GM19238 (cell line): ENCODE measurements around the gene CST5.
"Not testable (repeated sequence)": the region's sequence is repeated elsewhere in the genome, so short reads cannot be mapped to it uniquely, and the experiment has no call there.

Experiments
- DNase-seq: peaks from one replicate; pipeline ENCODE4 v3.0.0; 2011; ENCODE audit warnings: low spot score; ENCODE audit not compliant: insufficient read length

The CST5 gene

GRCh38 chr20:23879328-23879798 is at the start of gene CST5:
Gene CST5, minus strand, starts transcription at chr20:23879748. Its CDS starts 72 bp downstream, at chr20:23879676.
- no peak for DNase-seq

GRCh38 chr20:23928788-23929187 is 49.2 kb upstream of the CST5 start:
- DNase-seq = no peak

- no peak for DNase-seq
Measured at GRCh38 chr20:23928353-23928752, 48.8 kb upstream of the CST5 start.

- no peak for DNase-seq
Measured at GRCh38 chr20:23926944-23927872, 47.7 kb upstream of the CST5 start.

GRCh38 chr20:23926526-23926880 is 47.0 kb upstream of the CST5 start:
- no peak for DNase-seq

GRCh38 chr20:23925789-23926525 is 46.4 kb upstream of the CST5 start:
- no peak for DNase-seq

- DNase-seq = no peak
Measured at GRCh38 chr20:23924751-23925150, 45.2 kb upstream of the CST5 start.

- DNase-seq = no peak
Measured at GRCh38 chr20:23923891-23924435, 44.4 kb upstream of the CST5 start.

- no peak for DNase-seq
Measured at GRCh38 chr20:23923311-23923710, 43.8 kb upstream of the CST5 start.

GRCh38 chr20:23920408-23921325 is 41.1 kb upstream of the CST5 start:
- DNase-seq = no peak

- no peak for DNase-seq
Measured at GRCh38 chr20:23918896-23919295, 39.3 kb upstream of the CST5 start.

GRCh38 chr20:23918101-23918862 is 38.7 kb upstream of the CST5 start:
- DNase-seq = no peak

GRCh38 chr20:23917024-23917725 is 37.6 kb upstream of the CST5 start:
- no peak for DNase-seq

GRCh38 chr20:23915844-23916243 is 36.3 kb upstream of the CST5 start:
- no peak for DNase-seq

GRCh38 chr20:23914469-23914868 is 34.9 kb upstream of the CST5 start:
- not testable (repeated sequence) for DNase-seq

- no peak for DNase-seq
Measured at GRCh38 chr20:23910210-23910609, 30.7 kb upstream of the CST5 start.

GRCh38 chr20:23909390-23909789 is 29.8 kb upstream of the CST5 start:
- no peak for DNase-seq

- DNase-seq = no peak
Measured at GRCh38 chr20:23907579-23907978, 28.0 kb upstream of the CST5 start.

- not testable (repeated sequence) for DNase-seq
Measured at GRCh38 chr20:23902396-23902795, 22.8 kb upstream of the CST5 start.

GRCh38 chr20:23890867-23891266 is 11.3 kb upstream of the CST5 start:
- not testable (repeated sequence) for DNase-seq
